H9 (cell line): ENCODE data around the gene TOMT. TPM values are rescaled to one million over a fixed set of nuclear protein-coding genes. Genes with fewer than 3 reads are reported as not detected.

ENCODE experiments used
- DNase-seq: peaks from one replicate; pipeline ENCODE4 v3.0.0-alpha.2; 2017
- H2AFZ ChIP-seq: one replicate; pipeline ENCODE4 v1.6.1; 2013; ENCODE audit warnings: mild to moderate bottlenecking, low read length, control low read depth, moderate library complexity
- H2AK5ac ChIP-seq: 2 replicates; pipeline ENCODE4 v1.6.1; 2013; ENCODE audit warnings: low read length, control low read depth, mixed read lengths; ENCODE audit not compliant: insufficient read length
- H2BK120ac ChIP-seq: one replicate; pipeline ENCODE4 v1.6.1; 2013; ENCODE audit warnings: low read depth, mild to moderate bottlenecking, low read length, control low read depth, inconsistent platforms; ENCODE audit not compliant: poor library complexity, severe bottlenecking
- H2BK12ac ChIP-seq: 2 replicates; pipeline ENCODE4 v1.6.1; 2013; ENCODE audit warnings: low read length, control low read depth, mixed read lengths, low read depth; ENCODE audit not compliant: insufficient read length
- H2BK15ac ChIP-seq: 2 replicates; pipeline ENCODE4 v1.6.1; 2013; ENCODE audit warnings: low read depth, low read length, control low read depth
- H2BK20ac ChIP-seq: one replicate; pipeline ENCODE4 v1.6.1; 2013; ENCODE audit warnings: low read depth, mild to moderate bottlenecking, low read length, control low read depth, inconsistent platforms; ENCODE audit not compliant: poor library complexity, severe bottlenecking
- H2BK5ac ChIP-seq: 2 replicates; pipeline ENCODE4 v1.6.1; 2013; ENCODE audit warnings: low read length, control low read depth, mixed read lengths; ENCODE audit not compliant: insufficient read length
- H3K14ac ChIP-seq: 2 replicates; pipeline ENCODE4 v1.6.1; 2013; ENCODE audit warnings: low read length, control low read depth; ENCODE audit not compliant: insufficient read depth
- H3K18ac ChIP-seq: 2 replicates; pipeline ENCODE4 v1.6.1; 2013; ENCODE audit warnings: low read depth, mild to moderate bottlenecking, mixed read lengths, low read length, control low read depth; ENCODE audit not compliant: insufficient read length
- H3K23ac ChIP-seq: 2 replicates; pipeline ENCODE4 v1.6.1; 2013; ENCODE audit warnings: low read length, control low read depth, mixed read lengths, low read depth; ENCODE audit not compliant: insufficient read length
- H3K23me2 ChIP-seq: 2 replicates; pipeline ENCODE4 v1.6.1; 2013; ENCODE audit warnings: low read depth, mild to moderate bottlenecking, mixed read lengths, low read length, control low read depth; ENCODE audit not compliant: insufficient read length, poor library complexity, severe bottlenecking
- H3K27ac ChIP-seq: 2 replicates; pipeline ENCODE4 v1.5.1; 2013; ENCODE audit warnings: low read length, control low read depth, mixed read lengths, low read depth; ENCODE audit not compliant: insufficient read length
- H3K27me3 ChIP-seq: 2 replicates; pipeline ENCODE4 v1.6.1; 2013; ENCODE audit warnings: low read length, control low read depth, inconsistent platforms; ENCODE audit not compliant: insufficient read depth
- H3K4ac ChIP-seq: 2 replicates; pipeline ENCODE4 v1.6.1; 2013; ENCODE audit warnings: low read depth, mild to moderate bottlenecking, control low read depth, inconsistent platforms, low read length, moderate library complexity
- H3K4me1 ChIP-seq: 2 replicates; pipeline ENCODE4 v1.6.1; 2013; ENCODE audit warnings: low read length, control low read depth, inconsistent platforms; ENCODE audit not compliant: insufficient read depth
- H3K4me2 ChIP-seq: 2 replicates; pipeline ENCODE4 v1.6.1; 2013; ENCODE audit warnings: low read length, control low read depth, mixed read lengths; ENCODE audit not compliant: insufficient read length, insufficient read depth
- H3K56ac ChIP-seq: 2 replicates; pipeline ENCODE4 v1.6.1; 2013; ENCODE audit warnings: low read depth, mild to moderate bottlenecking, mixed read lengths, low read length, control low read depth; ENCODE audit not compliant: insufficient read length
- H3K79me1 ChIP-seq: 2 replicates; pipeline ENCODE4 v1.6.1; 2013; ENCODE audit warnings: low read depth, mild to moderate bottlenecking, moderate library complexity, low read length, control low read depth, inconsistent platforms; ENCODE audit not compliant: insufficient read depth, poor library complexity, severe bottlenecking
- H3K79me2 ChIP-seq: 2 replicates; pipeline ENCODE4 v1.6.1; 2013; ENCODE audit warnings: low read length, control low read depth, inconsistent platforms; ENCODE audit not compliant: insufficient read depth
- H3K9ac ChIP-seq: 2 replicates; pipeline ENCODE4 v1.6.1; 2013; ENCODE audit warnings: low read length, control low read depth, mixed read lengths; ENCODE audit not compliant: insufficient read length; ENCODE audit errors: extremely low read depth
- H3K9me3 ChIP-seq: one replicate; pipeline ENCODE4 v1.6.1; 2013; ENCODE audit warnings: low read depth, low read length, inconsistent platforms; ENCODE audit not compliant: control insufficient read depth
- H3T11ph ChIP-seq: one replicate; pipeline ENCODE4 v1.6.1; 2013; ENCODE audit warnings: mild to moderate bottlenecking, low read length, control low read depth, inconsistent platforms
- H4K20me1 ChIP-seq: one replicate; pipeline ENCODE4 v1.6.1; 2013; ENCODE audit not compliant: control insufficient read depth, insufficient read length, insufficient read depth
- H4K5ac ChIP-seq: 2 replicates; pipeline ENCODE4 v1.6.1; 2013; ENCODE audit warnings: low read depth, mild to moderate bottlenecking, mixed read lengths, low read length, control low read depth; ENCODE audit not compliant: insufficient read length
- H4K8ac ChIP-seq: replicated peaks from 2 replicates; pipeline ENCODE4 v1.6.1; 2013; ENCODE audit warnings: low read length, control low read depth, mixed read lengths, low read depth; ENCODE audit not compliant: insufficient read length
- H4K91ac ChIP-seq: 2 replicates; pipeline ENCODE4 v1.6.1; 2013; ENCODE audit warnings: low read depth, mild to moderate bottlenecking, moderate library complexity, mixed read lengths, low read length, control low read depth; ENCODE audit not compliant: insufficient read length
- H3K27ac Mint-ChIP-seq, 3 experiments: 2 replicates in 2 of 3; 3 replicates in 1 of 3; pipeline ENCODE4 v1.8.0; 2020 to 2021; ENCODE audit warnings: mixed read lengths in 3 of 3, mild to moderate bottlenecking in 1 of 3, moderate library complexity in 1 of 3
- H3K27me3 Mint-ChIP-seq: 2 replicates; pipeline ENCODE4 v1.8.0; 2021; ENCODE audit warnings: low read depth, mild to moderate bottlenecking, moderate library complexity, mixed read lengths
- H3K36me3 Mint-ChIP-seq, 3 experiments: 2 replicates in 2 of 3; 3 replicates in 1 of 3; pipeline ENCODE4 v1.8.0; 2020 to 2021; ENCODE audit warnings: low read depth in 3 of 3, mixed read lengths in 3 of 3; ENCODE audit not compliant: insufficient read depth in 1 of 3
- H3K4me1 Mint-ChIP-seq, 2 experiments: 2 replicates each; pipeline ENCODE4 v1.8.0; 2020; ENCODE audit warnings: mixed read lengths in 2 of 2
- H3K4me3 Mint-ChIP-seq, 2 experiments: 2 replicates in 1 of 2; 3 replicates in 1 of 2; pipeline ENCODE4 v1.8.0; 2020 to 2021; ENCODE audit warnings: mild to moderate bottlenecking in 2 of 2, mixed read lengths in 2 of 2, moderate library complexity in 1 of 2
- H3K9me3 Mint-ChIP-seq, 2 experiments: 2 replicates in 1 of 2; 3 replicates in 1 of 2; pipeline ENCODE4 v1.8.0; 2020; ENCODE audit warnings: mild to moderate bottlenecking in 2 of 2, mixed read lengths in 2 of 2, moderate library complexity in 1 of 2
- WGBS: extraction: QIAGEN DNeasy Blood & Tissue Kit; methylation state at CpG from one replicate; pipeline ENCODE4 v1.1.7; 2013; ENCODE audit warnings: missing lambda C conversion rate, low lambda C conversion rate, mixed read lengths; ENCODE audit not compliant: insufficient read length; ENCODE audit errors: extremely low coverage; 5-methylcytosine and 5-hydroxymethylcytosine counted together
- total RNA-seq: library from RNA; stranded (reverse); gene quantifications from 2 replicates; pipeline ENCODE4 v1.2.1, GENCODE V29; 2021
- TF ChIP-seq, protein P1 (sequence below): fragments of 200-600 bp; sonication (generic); conservative IDR thresholded peaks from 3 replicates; pipeline ENCODE4 v1.8.0; 2021; ENCODE audit warnings: antibody characterized with exemption, mild to moderate bottlenecking

Gene TOMT
- total RNA-seq, 1 experiment from 2014 or later: not detected

DNA sequence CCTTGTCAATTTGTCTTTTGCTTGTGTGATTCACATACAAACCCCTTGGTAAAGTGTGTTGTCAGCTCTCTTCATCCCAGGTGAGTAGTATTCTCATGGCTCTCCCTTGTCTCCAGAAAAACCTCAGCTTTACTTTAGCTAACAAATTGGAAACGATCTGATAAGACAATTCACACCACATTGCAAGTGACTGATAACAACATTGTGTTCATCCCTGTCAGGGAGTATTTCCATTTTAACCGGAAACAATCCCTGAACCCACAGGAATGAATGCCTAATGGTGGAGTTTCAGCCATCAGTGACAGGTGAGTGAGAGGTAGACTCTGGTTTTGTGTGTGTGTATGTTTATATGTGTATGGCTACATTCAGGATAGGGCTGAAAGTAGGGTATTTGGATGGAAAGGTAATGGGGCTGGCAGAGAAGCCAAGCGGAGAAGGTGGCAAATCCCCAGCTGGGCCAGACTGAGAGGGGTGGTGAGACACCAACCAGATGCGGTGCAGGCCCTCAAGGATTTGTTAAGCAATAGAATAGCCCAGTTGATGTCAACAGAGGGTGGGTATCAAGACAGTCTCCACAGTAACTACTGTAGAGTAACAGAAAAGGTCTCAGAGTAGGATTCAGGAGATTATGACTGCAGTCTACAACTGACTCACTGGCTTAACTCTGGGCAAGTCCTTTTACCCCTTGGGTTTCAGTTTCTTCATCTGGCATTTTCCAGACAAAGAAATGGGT is 17.5 kb upstream of the TOMT start:
- no peak overlapping the region; a peak in 1 of 7 replicates for H3K27ac Mint-ChIP-seq
- Histone ChIP-seq H2AK5ac (no peak overlapping the region), H3T11ph (no peak overlapping the region), H4K8ac (no peak overlapping the region), H3K9me3 (no peaks in the 10 kb centered on the region), H4K5ac (no peak overlapping the region), H3K27me3 (no peaks in the 10 kb centered on the region), H2BK20ac (no peak overlapping the region), H3K56ac (no peak overlapping the region), H4K91ac (no peak overlapping the region), H3K4me2 (no peak overlapping the region), H3K9ac (no peak overlapping the region), H2AFZ (no peak overlapping the region), H3K14ac (no peak overlapping the region), H3K27ac (no peak overlapping the region), H3K18ac (no peak overlapping the region), H2BK12ac (no peak overlapping the region), H3K23ac (no peak overlapping the region), H3K4me1 (no peaks in the 10 kb centered on the region), H3K4ac (no peak overlapping the region), H3K23me2 (no peaks in the 10 kb centered on the region), H3K79me2 (no peaks in the 10 kb centered on the region), H2BK120ac (no peak overlapping the region), H4K20me1 (no peaks in the 10 kb centered on the region), H2BK5ac (no peak overlapping the region), H2BK15ac (no peak overlapping the region), H3K79me1 (no peaks in the 10 kb centered on the region)
- no CpG with 5 or more reads among the region's 4 CpGs for WGBS
- H3K4me1 Mint-ChIP-seq: peaks cover 21 to 22% of the 10 kb centered on the region in 2 experiments
- no peak overlapping the region for H3K4me3 Mint-ChIP-seq
- H3K9me3 Mint-ChIP-seq: no peaks in the 10 kb centered on the region; a peak in 1 of 5 replicates
- TF ChIP-seq, protein P1, sequence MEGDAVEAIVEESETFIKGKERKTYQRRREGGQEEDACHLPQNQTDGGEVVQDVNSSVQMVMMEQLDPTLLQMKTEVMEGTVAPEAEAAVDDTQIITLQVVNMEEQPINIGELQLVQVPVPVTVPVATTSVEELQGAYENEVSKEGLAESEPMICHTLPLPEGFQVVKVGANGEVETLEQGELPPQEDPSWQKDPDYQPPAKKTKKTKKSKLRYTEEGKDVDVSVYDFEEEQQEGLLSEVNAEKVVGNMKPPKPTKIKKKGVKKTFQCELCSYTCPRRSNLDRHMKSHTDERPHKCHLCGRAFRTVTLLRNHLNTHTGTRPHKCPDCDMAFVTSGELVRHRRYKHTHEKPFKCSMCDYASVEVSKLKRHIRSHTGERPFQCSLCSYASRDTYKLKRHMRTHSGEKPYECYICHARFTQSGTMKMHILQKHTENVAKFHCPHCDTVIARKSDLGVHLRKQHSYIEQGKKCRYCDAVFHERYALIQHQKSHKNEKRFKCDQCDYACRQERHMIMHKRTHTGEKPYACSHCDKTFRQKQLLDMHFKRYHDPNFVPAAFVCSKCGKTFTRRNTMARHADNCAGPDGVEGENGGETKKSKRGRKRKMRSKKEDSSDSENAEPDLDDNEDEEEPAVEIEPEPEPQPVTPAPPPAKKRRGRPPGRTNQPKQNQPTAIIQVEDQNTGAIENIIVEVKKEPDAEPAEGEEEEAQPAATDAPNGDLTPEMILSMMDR: no peak
- DNase-seq: no peak
- H3K36me3 Mint-ChIP-seq: peaks cover under 1 to 8% (median 4%) of the 10 kb centered on the region in 3 experiments; a peak in 4 of 7 replicates
- no peaks in the 10 kb centered on the region for H3K27me3 Mint-ChIP-seq
